ENCODE results near the gene ZG16B.

GRCh38 chr16:2871926-2872325, 41.8 kb downstream of the ZG16B start:
- TF ChIP-seq CTCF (conservative IDR thresholded peaks at IDR 0.05; ENCODE audit: low read length): no peak
- no peak for TF ChIP-seq EZH2phosphoT487 (IDR thresholded peaks at IDR 0.05; ENCODE audit: borderline replicate concordance)

All from Loucy (cell line).